B cell (primary cell): ENCODE measurements around the gene FTO. TPM values are rescaled to one million over a fixed set of nuclear protein-coding genes. Genes with fewer than 3 reads are reported as not detected.

ENCODE experiments used
- ATAC-seq: fragments of 200-7000 bp; cut with Tn5 transposase; one replicate; pipeline ENCODE4 v1.10.0; 2021; ENCODE audit warnings: low read depth, mild to moderate bottlenecking, moderate number of reproducible peaks, moderate library complexity
- CTCF ChIA-PET: fragments of 350-600 bp; sonication (Branson Sonifier 250); formaldehyde crosslinking; loops from one replicate; lab custom pipeline; 2021; ENCODE audit warnings: antibody characterized with exemption, inconsistent platforms; lab: Charles Lee
- POLR2A ChIA-PET: fragments of 350-600 bp; sonication (Branson Sonifier 250); formaldehyde crosslinking; loops from one replicate; lab custom pipeline; 2021; ENCODE audit warnings: antibody characterized with exemption; lab: Charles Lee
- DNase-seq: peaks from one replicate; pipeline ENCODE4 v3.0.0; 2013
- H2AFZ ChIP-seq: 2 replicates; pipeline ENCODE4 v1.6.1; 2012; ENCODE audit warnings: mild to moderate bottlenecking, low read depth, low read length; ENCODE audit not compliant: insufficient read depth, poor library complexity, severe bottlenecking
- H3K27ac ChIP-seq, 2 donors: 1 replicate in 1 of 2; 2 replicates in 1 of 2; pipeline ENCODE4 v1.5.1; 2012 to 2013; ENCODE audit warnings: low read length in 2 of 2, mild to moderate bottlenecking in 2 of 2, moderate library complexity in 1 of 2
- H3K27me3 ChIP-seq, 4 experiments: fragments of 200-600 bp in 1 of 4; sonication (generic) in 1 of 4; replicated peaks in 1 of 4; 1 replicate in 2 of 4; 2 replicates in 2 of 4; pipeline versions ENCODE4 v1.6.1 to v1.7.0; 2013 to 2016; ENCODE audit warnings: low read length in 3 of 4, mild to moderate bottlenecking in 2 of 4, mixed read lengths in 1 of 4, moderate library complexity in 1 of 4; ENCODE audit not compliant: insufficient read depth in 4 of 4, control insufficient read depth in 3 of 4; ENCODE audit errors: control extremely low read depth in 1 of 4
- H3K36me3 ChIP-seq, 2 experiments: replicated peaks in 1 of 2; 1 replicate in 1 of 2; 2 replicates in 1 of 2; pipeline versions ENCODE4 v1.6.1 to v1.7.1; 2013; ENCODE audit warnings: low read length in 1 of 2; ENCODE audit not compliant: insufficient read depth in 2 of 2, control insufficient read depth in 1 of 2; ENCODE audit errors: control extremely low read depth in 1 of 2, extremely low read depth in 1 of 2
- H3K4me1 ChIP-seq, 2 donors: fragments of 200-600 bp in 1 of 2; sonication (generic) in 1 of 2; 1 replicate in 1 of 2; 2 replicates in 1 of 2; pipeline versions ENCODE4 v1.5.1 to v1.6.1; 2013 to 2017; ENCODE audit warnings: low read length in 2 of 2; ENCODE audit not compliant: control insufficient read depth in 2 of 2, insufficient read depth in 2 of 2
- H3K4me2 ChIP-seq: replicated peaks from 2 replicates; pipeline ENCODE3; 2012; ENCODE audit warnings: mild to moderate bottlenecking, low read depth, low read length; ENCODE audit not compliant: poor library complexity, severe bottlenecking
- H3K4me3 ChIP-seq, 5 experiments: fragments of 200-600 bp in 1 of 5; sonication (generic) in 1 of 5; 1 replicate in 3 of 5; 2 replicates in 2 of 5; pipeline versions ENCODE4 v1.5.1 to v1.7.0; 2011 to 2016; ENCODE audit warnings: low read length in 4 of 5, mild to moderate bottlenecking in 4 of 5, low read depth in 2 of 5, control low read depth in 1 of 5, moderate library complexity in 1 of 5; ENCODE audit not compliant: insufficient read depth in 1 of 5; ENCODE audit errors: control extremely low read depth in 1 of 5, extremely low read depth in 1 of 5
- H3K79me2 ChIP-seq: fragments of 200-600 bp; sonication (generic); one replicate; pipeline ENCODE4 v1.6.0; 2016; ENCODE audit warnings: low read length; ENCODE audit not compliant: control insufficient read depth, insufficient read depth
- H3K9ac ChIP-seq: fragments of 200-600 bp; sonication (generic); 2 replicates; pipeline ENCODE4 v1.6.1; 2017; ENCODE audit warnings: mild to moderate bottlenecking, low read length, moderate library complexity
- H3K9me3 ChIP-seq, 3 donors: one replicate each; pipeline versions ENCODE4 v1.6.1 to v1.7.1; 2013; ENCODE audit warnings: low read length in 2 of 3; ENCODE audit not compliant: control insufficient read depth in 2 of 3, insufficient read depth in 1 of 3; ENCODE audit errors: control extremely low read depth in 1 of 3
- H4K20me1 ChIP-seq: 2 replicates; pipeline ENCODE4 v1.6.0; 2012; ENCODE audit warnings: mild to moderate bottlenecking, low read length; ENCODE audit not compliant: insufficient read depth, control insufficient read depth, poor library complexity, severe bottlenecking
- H3K27ac Mint-ChIP-seq: one replicate; pipeline ENCODE4 v1.8.0; 2021; ENCODE audit warnings: mixed read lengths
- H3K27me3 Mint-ChIP-seq: one replicate; pipeline ENCODE4 v1.8.0; 2021; ENCODE audit warnings: mixed read lengths
- H3K4me1 Mint-ChIP-seq: one replicate; pipeline ENCODE4 v1.8.0; 2021; ENCODE audit warnings: mixed read lengths
- H3K4me3 Mint-ChIP-seq: one replicate; pipeline ENCODE4 v1.8.0; 2021; ENCODE audit warnings: mixed read lengths
- H3K9me3 Mint-ChIP-seq: one replicate; pipeline ENCODE4 v1.8.0; 2022; ENCODE audit warnings: mixed read lengths; ENCODE audit not compliant: insufficient read depth
- EZH2 ChIP-seq: IDR thresholded peaks from 2 replicates; pipeline ENCODE4 v1.6.1; 2012; ENCODE audit warnings: borderline replicate concordance, low read depth, mild to moderate bottlenecking, moderate library complexity, low read length; ENCODE audit not compliant: insufficient read depth, poor library complexity, severe bottlenecking
- WGBS: methylation state at CpG from one replicate; pipeline ENCODE4 v1.1.5; 2013; ENCODE audit warnings: missing lambda C conversion rate; ENCODE audit not compliant: insufficient coverage; 5-methylcytosine and 5-hydroxymethylcytosine counted together
- intact Hi-C: fragments of 100-400 bp; cut with micrococcal nuclease; formaldehyde crosslinking; loops from one replicate; pipeline ENCODE4 v1.10.0; 2022
- polyA plus RNA-seq: library from polyadenylated mRNA; depleted of rRNA; stranded (reverse); fragments of >200 nt; gene quantifications from 2 replicates; pipeline ENCODE4 v1.2.3, GENCODE V29; 2012
- total RNA-seq, 2 donors: library from RNA; stranded (reverse); fragments of 120-200 nt in 1 of 2; gene quantifications; 1 replicate in 1 of 2; 2 replicates in 1 of 2; pipeline versions ENCODE4 v1.2.3 to v1.2.4, GENCODE V29; 2013 to 2022
- TF ChIP-seq, protein P1 (sequence below): fragments of 200-600 bp; IDR thresholded peaks from one replicate; pipeline ENCODE4 v1.8.0; 2022; ENCODE audit warnings: antibody characterized with exemption, mild to moderate bottlenecking

Gene FTO
- total and polyA plus RNA-seq, 2 donors (not counting 1 experiment from before 2014, with no cell fraction given): 26.5 to 68.5 TPM

DNA sequence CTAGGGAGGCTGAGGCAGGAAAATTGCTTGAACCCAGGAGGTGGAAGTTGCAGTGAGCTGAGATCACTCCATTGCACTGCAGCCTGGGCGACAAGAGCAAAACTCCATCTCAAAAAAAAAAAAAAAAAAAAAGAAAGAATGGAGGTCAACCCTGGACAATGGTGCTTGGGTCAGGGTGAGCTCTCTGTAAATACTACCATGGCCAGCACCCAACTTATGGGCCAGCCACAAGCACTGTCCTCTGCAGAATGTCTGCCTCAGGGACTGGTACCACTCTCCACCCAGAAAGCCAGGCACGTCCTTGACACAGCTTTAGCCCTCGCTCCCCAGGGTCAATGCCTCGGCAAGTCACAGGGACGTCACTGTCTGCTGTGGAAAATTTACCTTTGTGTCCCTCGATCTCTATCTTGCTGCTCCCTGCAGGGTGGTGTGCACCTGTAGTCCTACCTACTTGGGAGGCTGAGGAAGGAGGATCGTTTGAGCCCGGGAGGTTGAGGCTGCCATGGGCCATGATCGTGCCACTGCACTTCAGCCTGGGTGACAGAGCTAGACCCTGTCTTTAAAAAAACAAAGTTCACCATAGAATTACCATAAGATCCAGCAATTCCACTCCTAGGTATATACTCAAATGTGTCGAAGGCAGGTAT, 459.4 kb downstream of the FTO start:
- no peaks in the 10 kb centered on the region for H3K27me3 ChIP-seq
- POLR2A ChIA-PET: no interaction called here
- peaks cover 0 to 13% (median 0%) of the 10 kb centered on the region in 3 donors for H3K9me3 ChIP-seq
- no peaks in the 10 kb centered on the region for H3K36me3 ChIP-seq
- 94% methylated on average over 8 of the region's 10 CpGs for WGBS
- H3K4me1 ChIP-seq: no peaks in the 10 kb centered on the region
- no peaks in the 10 kb centered on the region for H4K20me1 ChIP-seq
- intact Hi-C loops: no loop called here
- H3K4me3 Mint-ChIP-seq: no peak overlapping the region
- H3K4me1 Mint-ChIP-seq: no peaks in the 10 kb centered on the region
- H3K27ac ChIP-seq: no peak overlapping the region
- peaks cover 4% of the 10 kb centered on the region for H3K27me3 Mint-ChIP-seq
- no peak overlapping the region for H3K4me2 ChIP-seq
- CTCF ChIA-PET: no interaction called here
- H3K9me3 Mint-ChIP-seq: peaks cover 4% of the 10 kb centered on the region
- no peak for ATAC-seq
- no peak for DNase-seq
- H3K27ac Mint-ChIP-seq: no peak overlapping the region
- H3K4me3 ChIP-seq: no peak overlapping the region
- TF ChIP-seq EZH2: no peak
- TF ChIP-seq, protein P1, sequence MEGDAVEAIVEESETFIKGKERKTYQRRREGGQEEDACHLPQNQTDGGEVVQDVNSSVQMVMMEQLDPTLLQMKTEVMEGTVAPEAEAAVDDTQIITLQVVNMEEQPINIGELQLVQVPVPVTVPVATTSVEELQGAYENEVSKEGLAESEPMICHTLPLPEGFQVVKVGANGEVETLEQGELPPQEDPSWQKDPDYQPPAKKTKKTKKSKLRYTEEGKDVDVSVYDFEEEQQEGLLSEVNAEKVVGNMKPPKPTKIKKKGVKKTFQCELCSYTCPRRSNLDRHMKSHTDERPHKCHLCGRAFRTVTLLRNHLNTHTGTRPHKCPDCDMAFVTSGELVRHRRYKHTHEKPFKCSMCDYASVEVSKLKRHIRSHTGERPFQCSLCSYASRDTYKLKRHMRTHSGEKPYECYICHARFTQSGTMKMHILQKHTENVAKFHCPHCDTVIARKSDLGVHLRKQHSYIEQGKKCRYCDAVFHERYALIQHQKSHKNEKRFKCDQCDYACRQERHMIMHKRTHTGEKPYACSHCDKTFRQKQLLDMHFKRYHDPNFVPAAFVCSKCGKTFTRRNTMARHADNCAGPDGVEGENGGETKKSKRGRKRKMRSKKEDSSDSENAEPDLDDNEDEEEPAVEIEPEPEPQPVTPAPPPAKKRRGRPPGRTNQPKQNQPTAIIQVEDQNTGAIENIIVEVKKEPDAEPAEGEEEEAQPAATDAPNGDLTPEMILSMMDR: no peak
- H3K9ac ChIP-seq: no peak overlapping the region
- H3K79me2 ChIP-seq: no peaks in the 10 kb centered on the region
- no peak overlapping the region for H2AFZ ChIP-seq

DNA sequence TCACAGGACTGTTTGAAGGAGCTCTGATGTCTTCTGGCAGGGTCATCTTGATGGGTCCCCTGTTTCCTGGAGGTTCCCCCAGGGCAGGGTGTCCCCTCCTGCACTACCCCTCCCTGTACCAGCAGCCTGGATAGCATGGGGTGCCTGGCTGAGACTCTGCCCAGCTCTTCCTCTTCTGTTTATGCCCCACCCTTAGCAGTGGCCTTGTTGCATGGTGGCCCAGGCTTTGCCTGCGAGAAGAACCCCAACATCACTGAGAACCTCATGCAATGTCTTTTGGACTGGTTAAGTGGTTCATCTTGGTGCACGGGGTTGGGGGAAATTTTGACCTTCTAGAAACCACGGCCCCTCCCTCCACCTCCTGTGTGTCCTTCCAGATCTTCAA, 460.8 kb downstream of the FTO start:
- no peak overlapping the region for H3K4me3 Mint-ChIP-seq
- H3K27me3 ChIP-seq: no peaks in the 10 kb centered on the region
- no peak overlapping the region for H3K27ac ChIP-seq
- H3K9ac ChIP-seq: no peak overlapping the region
- no peak overlapping the region for H3K27ac Mint-ChIP-seq
- DNase-seq (no peak), ATAC-seq (no peak)
- peaks cover 0 to 5% (median 0%) of the 10 kb centered on the region in 3 donors for H3K9me3 ChIP-seq
- no peaks in the 10 kb centered on the region for H3K79me2 ChIP-seq
- no peaks in the 10 kb centered on the region for H3K4me1 Mint-ChIP-seq
- 83% methylated on average over 2 of the region's 3 CpGs for WGBS
- ChIA-PET POLR2A (no interaction called here), CTCF (no interaction called here)
- no peak overlapping the region for H3K4me2 ChIP-seq
- H4K20me1 ChIP-seq: no peaks in the 10 kb centered on the region
- H3K36me3 ChIP-seq: no peaks in the 10 kb centered on the region
- no peak overlapping the region for H2AFZ ChIP-seq
- TF ChIP-seq, protein P1: no peak
- no peak for TF ChIP-seq EZH2
- no peaks in the 10 kb centered on the region for H3K4me1 ChIP-seq
- intact Hi-C loops: no loop called here
- no peaks in the 10 kb centered on the region for H3K9me3 Mint-ChIP-seq
- H3K4me3 ChIP-seq: no peak overlapping the region
- peaks cover 7% of the 10 kb centered on the region for H3K27me3 Mint-ChIP-seq
